Jurkat, Clone E6-1 (cell line): ENCODE results near the gene OR5A1.

Experiments
- DNase-seq: peaks from one replicate; pipeline ENCODE4 v3.0.0-alpha.2; 2011; ENCODE audit warnings: low read depth, low spot score
- H3K4me3 ChIP-seq: 2 replicates; pipeline ENCODE4 v1.5.1; 2011; ENCODE audit warnings: mild to moderate bottlenecking, low read length, control low read depth, moderate library complexity

OR5A1 gene

GRCh38 chr11:59463190-59463641, 26.9 kb downstream of the OR5A1 start:
- no peak for DNase-seq
- no peak overlapping the region for H3K4me3 ChIP-seq

DNA sequence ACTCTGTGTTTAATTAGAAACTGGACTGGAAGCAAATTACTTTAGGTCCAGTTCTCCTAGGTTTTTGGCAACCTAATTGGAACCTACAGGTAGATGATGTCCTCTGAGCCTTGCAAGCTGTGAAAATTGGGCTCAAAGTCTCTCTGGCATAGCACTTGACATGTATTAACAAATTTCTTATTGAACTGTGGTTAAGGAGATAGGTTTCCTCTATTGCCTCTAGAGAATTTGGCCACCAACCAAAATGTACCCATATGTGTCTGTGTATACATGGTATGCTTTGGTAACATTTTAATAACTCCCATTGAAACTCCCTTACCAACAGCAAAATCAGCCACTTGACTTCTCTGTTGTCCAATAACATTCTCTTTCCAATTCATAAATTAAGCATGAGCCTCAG, 36.7 kb downstream of the OR5A1 start, which contains the start of gene OR4D10:
OR4D10 (plus strand) TSS at position 301 of the 400 bp plus-strand sequence. CDS start 4,115 bp downstream, outside the sequence.
- no peak for DNase-seq
- H3K4me3 ChIP-seq, result no peak within 1 kb of the TSS

- no peak overlapping the region for H3K4me3 ChIP-seq
- DNase-seq, result no peak
These were observed 38.9 kb downstream of the OR5A1 start for GRCh38 chr11:59475176-59475575.

GRCh38 chr11:59479906-59480305, 43.6 kb downstream of the OR5A1 start:
- DNase-seq, result no peak
- H3K4me3 ChIP-seq, result no peak overlapping the region

GRCh38 chr11:59480359-59480758, 44.1 kb downstream of the OR5A1 start:
- no peak overlapping the region for H3K4me3 ChIP-seq
- no peak for DNase-seq
